Breast epithelium (tissue), 4 donors: ENCODE results near the gene FGGY. TPM values are rescaled to one million over a fixed set of nuclear protein-coding genes. Genes with fewer than 3 reads are reported as not detected.
A peak's percentile ranks its signal among the peaks of the same experiment; 100 is the strongest.
"Not testable (repeated sequence)": the region's sequence is repeated elsewhere in the genome, so short reads cannot be mapped to it uniquely, and the experiment has no call there.

Experiments used
- DNase-seq, 2 donors: peaks; one replicate each; pipeline ENCODE4 v3.0.0-alpha.2; 2019; ENCODE audit warnings: low spot score in 2 of 2
- H3K27ac ChIP-seq, 2 donors: fragments of 200-600 bp; sonication (generic) in 1 of 2; one replicate each; pipeline ENCODE4 v1.5.1; 2016 to 2019; ENCODE audit warnings: mild to moderate bottlenecking in 1 of 2
- H3K27me3 ChIP-seq, 2 donors: fragments of 200-600 bp; sonication (generic) in 1 of 2; one replicate each; pipeline versions ENCODE4 v1.5.1 to v1.6.0; 2017 to 2019; ENCODE audit warnings: control low read depth in 1 of 2, mild to moderate bottlenecking in 1 of 2
- H3K36me3 ChIP-seq: fragments of 200-600 bp; one replicate; pipeline ENCODE4 v1.5.1; 2019
- H3K4me1 ChIP-seq, 2 donors: fragments of 200-600 bp; sonication (generic); one replicate each; pipeline ENCODE4 v1.5.1; 2016 to 2019; ENCODE audit warnings: control low read depth in 1 of 2
- H3K4me3 ChIP-seq, 3 donors: fragments of 200-600 bp; sonication (generic); 1 replicate in 2 of 3; 2 replicates in 1 of 3; pipeline ENCODE4 v1.5.1; 2016 to 2019; ENCODE audit warnings: mild to moderate bottlenecking in 3 of 3, moderate library complexity in 2 of 3
- H3K9me3 ChIP-seq, 2 donors: fragments of 200-600 bp; sonication (generic) in 1 of 2; one replicate each; pipeline ENCODE4 v1.5.1; 2016 to 2019; ENCODE audit warnings: control low read depth in 1 of 2
- POLR2A ChIP-seq: fragments of 450-650 bp; IDR thresholded peaks from one replicate; pipeline ENCODE4 v1.6.1; 2016; ENCODE audit warnings: antibody characterized with exemption, mild to moderate bottlenecking, moderate library complexity
- POLR2AphosphoS5 ChIP-seq, 3 donors: sonication (generic); formaldehyde crosslinking; IDR thresholded peaks; one replicate each; pipeline ENCODE4 v1.6.1; 2017; ENCODE audit warnings: antibody characterized with exemption in 3 of 3
- intact Hi-C: fragments of 100-400 bp; cut with DNase I; formaldehyde crosslinking; loops from one replicate; pipeline ENCODE4 v1.15.1; 2023; ENCODE audit warnings: low total_unique reads
- total RNA-seq, 3 donors: library from RNA; depleted of rRNA; stranded (reverse); fragments of >200 nt; gene quantifications; one replicate each; pipeline ENCODE4 v1.1.0, GENCODE V29; 2016
- TF ChIP-seq, protein P1 (sequence below), 3 donors: fragments of 450-650 bp; IDR thresholded peaks; one replicate each; pipeline ENCODE4 v1.5.1; 2016 to 2017; ENCODE audit warnings: antibody characterized with exemption in 3 of 3, mild to moderate bottlenecking in 3 of 3, moderate library complexity in 3 of 3

The FGGY gene
- total RNA-seq, 3 donors from 2014 or later, result 16.2 to 50.3 (median 29.2) TPM

DNA sequence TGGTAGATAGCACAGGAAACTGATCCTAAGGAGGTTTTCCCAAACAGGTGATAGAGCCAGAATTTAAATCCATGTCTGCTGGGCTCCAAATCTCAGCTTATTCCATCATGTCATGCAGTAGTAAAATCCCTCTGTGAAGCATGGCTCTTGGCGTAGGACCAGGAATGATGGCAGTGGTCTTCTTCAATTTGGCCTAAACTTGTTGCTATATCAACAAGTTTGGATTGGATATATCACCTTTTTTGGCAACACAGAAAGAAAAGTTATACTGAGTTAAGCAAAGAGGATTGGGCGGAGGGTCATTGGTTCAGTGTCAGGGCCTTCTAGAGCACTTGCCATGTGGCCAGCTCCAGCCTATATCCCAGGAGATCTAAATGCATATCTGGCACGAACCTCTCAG lies 52.2 kb downstream of the FGGY start:
- H3K4me1 ChIP-seq, result no peaks in the 10 kb centered on the region
- H3K4me3 ChIP-seq, result no peak overlapping the region
- no peak overlapping the region for H3K27ac ChIP-seq
- H3K36me3 ChIP-seq, result no peaks in the 10 kb centered on the region
- no peak for DNase-seq
- TF ChIP-seq POLR2A (no peak), POLR2AphosphoS5 (IDR thresholded peaks at IDR 0.05) (no peak)
- TF ChIP-seq, protein P1, sequence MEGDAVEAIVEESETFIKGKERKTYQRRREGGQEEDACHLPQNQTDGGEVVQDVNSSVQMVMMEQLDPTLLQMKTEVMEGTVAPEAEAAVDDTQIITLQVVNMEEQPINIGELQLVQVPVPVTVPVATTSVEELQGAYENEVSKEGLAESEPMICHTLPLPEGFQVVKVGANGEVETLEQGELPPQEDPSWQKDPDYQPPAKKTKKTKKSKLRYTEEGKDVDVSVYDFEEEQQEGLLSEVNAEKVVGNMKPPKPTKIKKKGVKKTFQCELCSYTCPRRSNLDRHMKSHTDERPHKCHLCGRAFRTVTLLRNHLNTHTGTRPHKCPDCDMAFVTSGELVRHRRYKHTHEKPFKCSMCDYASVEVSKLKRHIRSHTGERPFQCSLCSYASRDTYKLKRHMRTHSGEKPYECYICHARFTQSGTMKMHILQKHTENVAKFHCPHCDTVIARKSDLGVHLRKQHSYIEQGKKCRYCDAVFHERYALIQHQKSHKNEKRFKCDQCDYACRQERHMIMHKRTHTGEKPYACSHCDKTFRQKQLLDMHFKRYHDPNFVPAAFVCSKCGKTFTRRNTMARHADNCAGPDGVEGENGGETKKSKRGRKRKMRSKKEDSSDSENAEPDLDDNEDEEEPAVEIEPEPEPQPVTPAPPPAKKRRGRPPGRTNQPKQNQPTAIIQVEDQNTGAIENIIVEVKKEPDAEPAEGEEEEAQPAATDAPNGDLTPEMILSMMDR (IDR thresholded peaks at IDR 0.05), result no peak
- H3K27me3 ChIP-seq, result no peaks in the 10 kb centered on the region
- intact Hi-C loops, result no loop called here
- H3K9me3 ChIP-seq, result no peaks in the 10 kb centered on the region

DNA sequence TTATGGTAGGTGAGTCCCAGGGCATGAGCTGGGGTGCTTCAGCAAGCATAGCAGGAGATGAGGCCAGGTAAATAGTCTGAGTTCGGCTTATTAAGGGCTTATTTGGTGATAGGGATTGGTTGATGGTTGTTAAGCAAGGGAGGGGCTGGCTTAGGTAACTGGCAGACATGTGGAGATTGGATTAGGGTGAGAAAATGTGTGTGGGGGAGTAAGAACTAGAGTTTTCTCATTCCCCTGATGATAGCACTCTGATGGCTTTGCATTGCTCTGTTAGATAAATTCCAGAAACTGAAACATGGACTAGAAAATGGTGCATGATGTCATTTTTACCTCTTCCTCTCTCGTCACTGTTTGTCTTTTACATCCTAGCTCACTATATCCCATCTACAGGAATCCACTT lies 53.6 kb downstream of the FGGY start:
- Histone ChIP-seq H3K27ac (no peak overlapping the region), H3K4me3 (no peak overlapping the region), H3K9me3 (no peaks in the 10 kb centered on the region), H3K27me3 (no peaks in the 10 kb centered on the region), H3K36me3 (no peaks in the 10 kb centered on the region), H3K4me1 (peaks cover 0 to 4% of the 10 kb centered on the region in 2 donors)
- TF ChIP-seq POLR2AphosphoS5 (IDR thresholded peaks at IDR 0.05) (no peak), POLR2A (no peak)
- TF ChIP-seq, protein P1 (IDR thresholded peaks at IDR 0.05), result no peak
- DNase-seq, result no peak
- intact Hi-C loops, result no loop called here

DNA sequence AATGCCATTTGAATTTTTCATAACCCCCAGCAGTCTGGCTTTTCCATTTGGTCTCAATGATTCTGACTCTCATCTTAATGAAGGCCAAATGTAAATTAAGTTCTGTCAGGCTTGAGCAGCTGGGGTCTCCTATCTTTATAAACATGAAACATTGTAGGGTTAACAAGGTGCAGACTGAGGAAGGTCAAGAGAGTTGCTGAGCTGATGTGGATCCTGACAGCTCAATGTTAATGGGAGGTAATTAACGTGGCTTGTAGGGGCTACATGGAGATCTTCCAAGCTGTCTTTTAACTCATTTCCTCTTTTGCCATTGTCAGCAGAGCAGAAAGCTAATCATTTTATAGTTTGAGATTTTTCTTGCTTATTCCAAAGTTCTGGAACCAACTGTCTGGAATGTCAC lies 55.2 kb downstream of the FGGY start:
- DNase-seq, result no peak
- no peaks in the 10 kb centered on the region for H3K36me3 ChIP-seq
- no peaks in the 10 kb centered on the region for H3K27me3 ChIP-seq
- no peak overlapping the region for H3K4me3 ChIP-seq
- no peak overlapping the region for H3K27ac ChIP-seq
- no peaks in the 10 kb centered on the region for H3K9me3 ChIP-seq
- intact Hi-C loops, result no loop called here
- no peak for TF ChIP-seq POLR2A
- TF ChIP-seq POLR2AphosphoS5 (IDR thresholded peaks at IDR 0.05), result no peak
- TF ChIP-seq, protein P1 (IDR thresholded peaks at IDR 0.05), result no peak
- H3K4me1 ChIP-seq, result peaks cover 0 to 4% of the 10 kb centered on the region in 2 donors

DNA sequence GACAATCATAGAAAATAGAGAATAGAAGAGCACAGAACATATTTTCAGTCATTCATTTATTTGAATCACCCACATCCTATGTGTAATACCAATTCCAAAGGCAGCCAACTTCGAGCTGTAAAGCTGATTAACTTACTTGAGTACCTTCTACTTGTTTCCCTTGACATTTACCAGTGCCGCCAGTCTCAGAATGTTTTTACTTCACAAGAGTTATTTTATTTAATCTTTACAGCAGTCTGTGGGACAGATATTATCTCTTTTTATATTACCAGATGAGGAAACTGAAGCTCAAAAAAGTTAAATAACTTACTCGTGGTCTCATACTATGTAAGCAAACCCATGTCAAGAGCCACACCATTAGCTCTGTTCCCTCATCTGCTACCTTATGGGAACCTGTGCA lies 56.6 kb downstream of the FGGY start:
- Histone ChIP-seq H3K36me3 (no peaks in the 10 kb centered on the region), H3K27me3 (no peaks in the 10 kb centered on the region), H3K4me1 (peaks cover 0 to 4% of the 10 kb centered on the region in 2 donors), H3K4me3 (no peak overlapping the region), H3K9me3 (no peaks in the 10 kb centered on the region), H3K27ac (no peak overlapping the region)
- intact Hi-C loops, result no loop called here
- DNase-seq, result no peak
- TF ChIP-seq POLR2A, result no peak
- no peak for TF ChIP-seq POLR2AphosphoS5 (IDR thresholded peaks at IDR 0.05)
- TF ChIP-seq, protein P1 (IDR thresholded peaks at IDR 0.05), result no peak

DNA sequence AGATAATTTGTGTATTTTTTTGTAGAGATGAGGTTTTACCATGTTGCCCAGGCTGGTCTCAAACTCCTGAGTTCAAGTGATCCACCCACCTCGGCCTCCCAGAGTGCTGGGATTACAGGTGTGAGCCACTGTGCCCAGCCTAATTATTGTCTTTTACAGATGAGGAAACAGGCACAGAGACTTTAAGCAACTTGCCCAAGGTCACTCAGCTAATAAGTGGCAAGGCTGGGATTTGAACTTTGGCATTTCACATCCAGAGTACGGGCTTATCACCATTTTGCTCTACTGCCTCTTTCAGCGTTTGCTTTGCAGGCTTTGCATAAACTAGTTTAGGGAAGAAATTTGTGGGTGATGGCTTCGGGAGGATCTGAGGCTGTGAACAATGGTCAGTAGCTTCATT lies 57.3 kb downstream of the FGGY start:
- H3K27me3 ChIP-seq, DNase-seq, H3K4me3 ChIP-seq, H3K9me3 ChIP-seq, intact Hi-C loops, H3K36me3 ChIP-seq, H3K4me1 ChIP-seq: not testable (repeated sequence)
- H3K27ac ChIP-seq, result peak overlapping the region; percentile 74 to 84
